COR-L47 (cell line): ENCODE results near the gene PPCS.

Source experiments
- DNase-seq: peaks from one replicate; lab custom pipeline; 2025; lab: John Stamatoyannopoulos, UW

The PPCS gene

GRCh38 chr1:42456010-42456753 is at the start of gene PPCS, which contains the start of gene ZMYND12:
Gene PPCS (plus strand): TSS chr1:42456543. CDS start chr1:42456566, 23 bp downstream.
Gene ZMYND12 (minus strand): TSS chr1:42456022. CDS start chr1:42455997, 25 bp downstream.
- DNase-seq: peak; percentile 88

DNA sequence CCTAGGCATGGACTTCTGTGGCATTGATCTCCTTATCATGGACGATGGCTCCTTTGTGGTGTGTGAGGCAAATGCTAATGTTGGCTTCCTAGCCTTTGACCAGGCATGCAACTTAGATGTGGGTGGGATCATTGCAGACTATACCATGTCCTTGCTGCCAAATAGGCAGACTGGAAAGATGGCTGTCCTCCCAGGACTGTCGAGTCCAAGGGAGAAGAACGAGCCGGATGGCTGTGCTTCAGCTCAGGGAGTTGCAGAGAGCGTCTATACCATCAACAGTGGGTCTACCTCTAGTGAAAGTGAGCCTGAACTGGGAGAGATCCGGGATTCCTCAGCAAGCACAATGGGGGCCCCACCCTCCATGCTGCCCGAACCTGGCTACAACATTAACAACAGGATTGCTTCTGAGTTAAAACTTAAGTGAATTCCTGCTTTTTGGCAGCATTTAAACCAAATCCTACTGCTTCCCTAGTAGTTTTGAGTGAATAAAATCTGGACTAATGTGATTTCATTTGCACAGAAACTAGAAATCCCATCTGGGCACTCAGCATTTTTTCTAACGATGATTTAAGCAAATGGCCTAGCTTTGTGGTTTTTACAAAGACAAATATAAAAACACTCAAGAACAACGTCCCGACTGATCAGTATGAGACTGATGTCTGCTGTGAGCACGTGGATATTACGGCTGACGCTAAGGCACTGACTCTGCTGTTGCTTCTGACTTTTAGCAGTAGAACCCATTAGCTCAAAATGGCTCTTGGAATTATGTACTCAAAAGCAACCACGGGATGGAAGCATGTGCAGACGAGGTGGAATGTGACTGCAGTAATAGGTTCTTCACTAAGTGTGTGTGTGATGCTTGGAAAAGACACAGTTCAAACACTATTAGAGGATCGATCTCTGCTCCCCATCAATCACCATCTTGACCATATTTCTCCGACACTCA is 41.5 kb upstream of the PPCS start:
- no peak for DNase-seq

DNA sequence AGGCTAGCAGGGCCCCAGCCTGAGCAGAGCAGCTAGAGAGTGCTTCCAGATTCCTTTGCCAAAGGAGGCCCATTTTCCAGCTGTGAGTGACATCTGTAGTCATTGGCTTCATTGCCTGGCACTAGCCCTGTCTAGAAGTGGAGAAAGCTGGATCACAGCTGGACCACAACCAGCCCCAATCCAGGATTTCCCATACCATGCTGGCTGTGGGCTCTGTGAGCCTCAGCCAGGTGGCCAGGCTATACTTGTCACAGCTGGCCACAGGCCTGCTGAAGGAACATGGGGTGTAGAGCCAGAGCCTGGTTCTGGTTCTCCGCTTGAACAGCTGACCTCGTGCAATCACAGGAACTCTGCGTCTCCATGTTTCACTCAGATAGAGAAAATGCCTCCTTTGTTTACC is 39.2 kb upstream of the PPCS start:
- no peak for DNase-seq

- no peak for DNase-seq
Measured at GRCh38 chr1:42418516-42418915, 37.8 kb upstream of the PPCS start.

DNA sequence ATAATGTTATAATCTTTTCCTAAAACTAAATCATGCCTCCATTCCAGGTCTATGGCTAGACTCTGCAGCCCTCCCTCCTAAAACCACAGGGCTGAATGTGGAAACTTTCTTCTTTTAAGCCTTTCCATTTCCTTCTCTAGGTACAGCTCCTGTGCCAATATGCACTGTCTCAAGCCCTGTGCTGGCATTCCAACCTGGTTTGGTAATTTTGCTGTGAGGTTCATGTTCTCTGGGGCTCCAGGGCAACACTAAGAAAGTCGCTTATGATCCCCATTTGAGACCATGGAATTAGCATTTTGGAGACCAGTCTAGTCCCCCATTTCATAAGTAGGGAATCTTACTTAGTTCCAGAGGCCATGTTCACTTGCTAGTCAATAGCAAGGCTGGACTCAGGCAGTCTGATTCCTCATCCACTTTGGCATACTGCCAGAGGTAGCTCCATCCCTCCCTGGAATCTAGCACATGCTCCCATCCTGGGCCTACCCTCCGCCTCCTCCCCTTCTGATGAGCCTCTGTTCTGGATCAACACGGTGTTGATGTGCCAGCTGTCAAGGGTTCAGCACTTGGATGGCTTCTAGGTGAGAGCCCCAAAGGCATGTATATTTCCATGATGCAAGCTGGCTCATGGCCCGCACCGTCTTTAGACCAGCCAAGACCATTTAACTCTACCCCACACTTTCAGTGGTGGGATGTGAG is 37.1 kb upstream of the PPCS start:
- DNase-seq: no peak

- no peak for DNase-seq
Measured at GRCh38 chr1:42420121-42420520, 36.2 kb upstream of the PPCS start.

GRCh38 chr1:42420911-42421585 is 35.3 kb upstream of the PPCS start:
- DNase-seq: peak; percentile 93

GRCh38 chr1:42422737-42423136 is 33.6 kb upstream of the PPCS start:
- DNase-seq: no peak

GRCh38 chr1:42423681-42424080 is 32.7 kb upstream of the PPCS start:
- no peak for DNase-seq

- no peak for DNase-seq
Measured at GRCh38 chr1:42424201-42424600, 32.1 kb upstream of the PPCS start.

DNA sequence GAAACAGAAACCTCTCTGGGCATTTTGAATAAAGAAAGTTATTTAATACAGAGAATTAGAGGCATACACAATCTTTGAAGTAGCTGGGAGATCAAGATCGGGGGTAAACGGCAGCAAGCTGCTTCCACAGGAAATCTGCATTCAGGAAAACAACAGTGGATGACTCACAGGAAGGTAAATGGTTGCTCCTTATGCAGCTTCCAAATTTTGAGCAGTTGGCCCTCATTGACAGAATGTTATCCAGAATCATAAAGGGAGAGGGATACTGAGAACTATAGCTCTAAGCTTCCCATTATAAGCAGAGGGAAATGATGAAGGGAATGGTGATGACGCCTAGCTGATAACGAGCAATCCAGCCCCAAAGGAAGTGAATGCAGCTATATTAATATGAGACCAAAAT is 29.1 kb upstream of the PPCS start:
- no peak for DNase-seq

DNA sequence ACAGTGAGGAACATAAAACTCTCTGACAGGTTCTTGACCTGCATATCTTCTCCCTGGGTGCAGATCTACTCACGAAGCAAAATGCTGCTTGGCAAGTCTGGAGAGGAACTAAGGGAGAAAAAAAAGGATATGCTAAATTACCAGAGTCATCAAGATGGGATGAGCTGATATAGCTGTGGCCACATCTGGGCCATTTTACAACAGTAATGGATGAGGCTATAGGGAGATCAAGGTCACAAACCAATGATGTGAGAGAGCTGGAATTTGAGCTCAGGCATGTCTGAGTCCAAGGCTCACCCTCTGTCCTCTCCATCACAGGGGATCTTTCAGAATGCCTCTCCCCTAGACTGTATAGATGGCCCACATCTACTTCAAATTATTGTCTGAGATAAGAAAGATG is 26.7 kb upstream of the PPCS start:
- no peak for DNase-seq

GRCh38 chr1:42430286-42431135 is 25.8 kb upstream of the PPCS start:
- DNase-seq: no peak

- DNase-seq: no peak
Measured at GRCh38 chr1:42431514-42431913, 24.8 kb upstream of the PPCS start.

GRCh38 chr1:42432714-42433113 is 23.6 kb upstream of the PPCS start:
- no peak for DNase-seq

DNA sequence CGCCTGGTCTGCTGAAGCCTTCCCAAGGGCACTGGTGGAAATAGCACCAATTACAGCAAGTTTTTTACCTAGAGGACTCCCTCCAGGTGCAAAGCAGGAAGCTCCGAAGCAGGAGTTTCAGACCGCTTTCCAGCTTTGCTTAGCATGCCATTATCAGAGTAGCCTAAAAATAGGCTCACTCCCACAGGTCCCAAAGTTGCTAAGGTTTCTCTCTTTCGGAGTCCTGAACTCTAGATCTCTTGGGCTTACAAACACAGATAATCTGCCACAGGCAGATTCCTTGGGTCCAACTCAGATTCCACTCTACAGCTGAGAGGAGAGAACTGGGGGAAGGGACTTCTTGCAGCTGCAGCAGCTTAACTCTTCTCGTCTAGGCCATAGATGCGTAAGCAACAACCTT is 23.0 kb upstream of the PPCS start:
- no peak for DNase-seq

DNA sequence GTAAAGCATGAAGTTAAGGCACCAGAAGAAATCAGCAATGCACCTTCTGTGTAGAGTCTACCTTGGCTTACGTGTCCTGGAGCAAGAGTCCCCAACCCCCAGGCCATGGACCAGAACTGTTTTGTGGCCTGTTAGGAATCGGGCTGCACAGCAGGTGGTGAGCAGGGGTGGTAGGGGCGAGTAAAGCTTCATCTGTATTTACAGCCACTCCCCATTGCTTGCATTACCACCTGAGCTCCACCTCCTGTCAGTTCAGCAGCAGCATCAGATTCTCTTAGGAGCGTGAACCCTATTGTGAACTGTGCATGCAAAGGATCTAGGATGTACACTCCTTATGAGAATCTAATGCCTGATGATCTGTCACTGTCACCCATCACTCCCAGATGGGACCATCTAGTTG is 22.0 kb upstream of the PPCS start:
- DNase-seq: no peak

GRCh38 chr1:42439940-42440339 is 16.4 kb upstream of the PPCS start:
- DNase-seq: no peak

DNA sequence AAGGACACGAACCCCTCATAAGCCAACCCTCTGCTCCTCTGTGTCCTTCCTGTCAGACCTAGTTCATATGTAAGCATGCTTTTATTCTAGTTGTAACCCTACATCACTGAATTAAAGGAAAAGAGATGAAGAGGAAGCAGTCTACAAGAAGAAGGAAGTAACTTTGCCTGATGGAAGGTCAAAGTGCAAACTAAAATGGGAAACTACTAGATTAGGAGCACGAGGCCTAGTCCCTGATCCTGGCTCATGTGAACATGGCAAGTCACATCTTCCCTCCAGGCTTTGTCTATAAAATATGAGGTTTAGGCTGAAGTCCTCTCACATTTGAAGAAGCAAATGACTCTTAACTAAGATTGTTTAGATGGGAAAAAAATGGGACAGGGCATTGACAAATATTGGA is 13.7 kb upstream of the PPCS start:
- DNase-seq: no peak

- DNase-seq: no peak
Measured at GRCh38 chr1:42449256-42449655, 7.1 kb upstream of the PPCS start.

- DNase-seq: no peak
Measured at GRCh38 chr1:42450061-42450460, 6.3 kb upstream of the PPCS start.
